ENCODE results near the gene LBR. TPM values are rescaled to one million over a fixed set of nuclear protein-coding genes. Genes with fewer than 3 reads are reported as not detected.

Gene LBR
- total RNA-seq, 1 donor from 2014 or later: 37.1 TPM

- TF ChIP-seq CTCF (IDR thresholded peaks at IDR 0.05; ENCODE audit: insufficient read depth, low read length, poor library complexity, severe bottlenecking): no peak
- no peaks in the 10 kb centered on the region for H3K36me3 ChIP-seq (ENCODE audit: control insufficient read depth, insufficient read depth, low read length)
- DNase-seq (ENCODE audit: low read depth): no peak
- H3K27me3 ChIP-seq (ENCODE audit: control insufficient read depth, insufficient read depth, low read length): no peaks in the 10 kb centered on the region
- no peak overlapping the region for H3K4me3 ChIP-seq (ENCODE audit: low read depth, low read length)
Measured at GRCh38 chr1:225435076-225435475, 7.2 kb upstream of the LBR start.

DNA sequence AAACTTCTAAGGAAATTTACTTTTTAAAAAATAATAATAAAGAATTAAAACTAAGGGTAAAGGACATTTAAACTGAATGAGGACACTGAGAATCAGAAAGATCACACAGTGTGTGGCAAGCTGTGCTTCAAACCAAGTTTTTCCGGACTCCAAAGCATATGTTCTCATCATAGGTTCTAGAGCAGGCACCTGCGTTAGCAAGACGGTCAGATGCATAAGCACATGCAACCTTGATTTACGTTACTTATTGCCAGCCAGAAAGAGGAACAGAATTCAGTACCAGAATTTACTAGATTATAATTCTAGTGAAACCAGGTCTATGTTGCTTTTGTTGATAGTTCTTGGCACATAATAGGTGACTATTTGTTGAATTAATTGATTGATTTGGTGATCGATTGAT, 6.2 kb upstream of the LBR start:
- DNase-seq (ENCODE audit: low read depth): no peak
- no peak for TF ChIP-seq CTCF (IDR thresholded peaks at IDR 0.05; ENCODE audit: insufficient read depth, low read length, poor library complexity, severe bottlenecking)
- no peaks in the 10 kb centered on the region for H3K36me3 ChIP-seq (ENCODE audit: control insufficient read depth, insufficient read depth, low read length)
- H3K4me3 ChIP-seq (ENCODE audit: low read depth, low read length): no peak overlapping the region
- no peaks in the 10 kb centered on the region for H3K27me3 ChIP-seq (ENCODE audit: control insufficient read depth, insufficient read depth, low read length)

DNA sequence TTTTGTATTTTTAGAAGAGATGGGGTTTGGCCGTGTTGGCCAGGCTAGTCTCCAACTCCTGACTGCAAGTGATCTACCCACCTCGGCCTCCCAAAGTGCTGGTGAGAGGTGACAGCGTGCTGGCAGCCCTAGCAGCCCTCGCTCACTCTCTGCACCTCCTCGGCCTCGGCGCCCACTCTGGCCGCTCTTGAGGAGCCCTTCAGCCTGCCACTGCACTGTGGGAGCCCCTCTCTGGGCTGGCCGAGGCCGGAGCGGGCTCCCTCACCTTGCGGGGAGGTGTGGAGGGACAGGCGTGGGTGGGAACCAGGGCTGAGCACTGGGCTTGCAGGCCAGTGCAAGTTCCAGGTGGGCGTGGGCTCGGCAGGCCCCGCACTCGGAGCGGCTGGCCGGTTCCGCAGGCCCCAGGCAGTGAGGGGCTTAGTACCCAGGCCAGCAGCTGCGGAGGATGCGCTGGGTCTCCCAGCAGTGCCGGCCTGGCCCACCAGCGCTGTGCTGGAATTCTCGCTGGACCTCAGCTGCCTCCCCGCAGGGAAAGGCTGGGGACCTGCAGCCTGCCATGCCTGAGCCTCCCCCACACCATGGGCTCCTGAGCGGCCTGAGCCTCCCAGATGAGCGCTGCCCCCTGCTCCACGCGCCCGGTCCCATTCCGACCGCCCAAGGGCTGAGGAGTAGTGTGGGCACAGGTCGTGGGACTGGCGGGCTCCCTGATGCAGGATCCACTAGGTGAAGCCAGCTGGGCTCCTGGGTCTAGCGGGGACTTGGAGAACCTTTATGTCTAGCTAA, 3.4 kb upstream of the LBR start:
- Histone ChIP-seq H3K4me3 (ENCODE audit: low read depth, low read length) (no peak overlapping the region), H3K36me3 (ENCODE audit: control insufficient read depth, insufficient read depth, low read length) (no peaks in the 10 kb centered on the region), H3K27me3 (ENCODE audit: control insufficient read depth, insufficient read depth, low read length) (no peaks in the 10 kb centered on the region)
- no peak for DNase-seq (ENCODE audit: low read depth)
- TF ChIP-seq CTCF (IDR thresholded peaks at IDR 0.05; ENCODE audit: insufficient read depth, low read length, poor library complexity, severe bottlenecking): no peak

GRCh38 chr1:225430301-225430700, 2.5 kb upstream of the LBR start:
- H3K36me3 ChIP-seq (ENCODE audit: control insufficient read depth, insufficient read depth, low read length): no peaks in the 10 kb centered on the region
- TF ChIP-seq CTCF (IDR thresholded peaks at IDR 0.05; ENCODE audit: insufficient read depth, low read length, poor library complexity, severe bottlenecking): no peak
- H3K4me3 ChIP-seq (ENCODE audit: low read depth, low read length): no peak overlapping the region
- DNase-seq (ENCODE audit: low read depth): no peak
- no peaks in the 10 kb centered on the region for H3K27me3 ChIP-seq (ENCODE audit: control insufficient read depth, insufficient read depth, low read length)

GRCh38 chr1:225428881-225429455, 1.1 kb upstream of the LBR start:
- TF ChIP-seq CTCF (IDR thresholded peaks at IDR 0.05; ENCODE audit: insufficient read depth, low read length, poor library complexity, severe bottlenecking): no peak
- Histone ChIP-seq H3K36me3 (ENCODE audit: control insufficient read depth, insufficient read depth, low read length) (no peaks in the 10 kb centered on the region), H3K27me3 (ENCODE audit: control insufficient read depth, insufficient read depth, low read length) (no peaks in the 10 kb centered on the region), H3K4me3 (ENCODE audit: low read depth, low read length) (peak overlapping the region; percentile 94)
- DNase-seq (ENCODE audit: low read depth): no peak
